GM18870 (cell line): Measurements from ENCODE around the gene TMEM203.
"Not testable (repeated sequence)": the region's sequence is repeated elsewhere in the genome, so short reads cannot be mapped to it uniquely, and the experiment has no call there.

Experiments used
- ATAC-seq: cut with Tn5 transposase; IDR thresholded peaks from one replicate; pipeline ENCODE4 v1.9.1; 2021; ENCODE audit warnings: moderate library complexity; ENCODE audit not compliant: unreplicated experiment

TMEM203 gene

DNA sequence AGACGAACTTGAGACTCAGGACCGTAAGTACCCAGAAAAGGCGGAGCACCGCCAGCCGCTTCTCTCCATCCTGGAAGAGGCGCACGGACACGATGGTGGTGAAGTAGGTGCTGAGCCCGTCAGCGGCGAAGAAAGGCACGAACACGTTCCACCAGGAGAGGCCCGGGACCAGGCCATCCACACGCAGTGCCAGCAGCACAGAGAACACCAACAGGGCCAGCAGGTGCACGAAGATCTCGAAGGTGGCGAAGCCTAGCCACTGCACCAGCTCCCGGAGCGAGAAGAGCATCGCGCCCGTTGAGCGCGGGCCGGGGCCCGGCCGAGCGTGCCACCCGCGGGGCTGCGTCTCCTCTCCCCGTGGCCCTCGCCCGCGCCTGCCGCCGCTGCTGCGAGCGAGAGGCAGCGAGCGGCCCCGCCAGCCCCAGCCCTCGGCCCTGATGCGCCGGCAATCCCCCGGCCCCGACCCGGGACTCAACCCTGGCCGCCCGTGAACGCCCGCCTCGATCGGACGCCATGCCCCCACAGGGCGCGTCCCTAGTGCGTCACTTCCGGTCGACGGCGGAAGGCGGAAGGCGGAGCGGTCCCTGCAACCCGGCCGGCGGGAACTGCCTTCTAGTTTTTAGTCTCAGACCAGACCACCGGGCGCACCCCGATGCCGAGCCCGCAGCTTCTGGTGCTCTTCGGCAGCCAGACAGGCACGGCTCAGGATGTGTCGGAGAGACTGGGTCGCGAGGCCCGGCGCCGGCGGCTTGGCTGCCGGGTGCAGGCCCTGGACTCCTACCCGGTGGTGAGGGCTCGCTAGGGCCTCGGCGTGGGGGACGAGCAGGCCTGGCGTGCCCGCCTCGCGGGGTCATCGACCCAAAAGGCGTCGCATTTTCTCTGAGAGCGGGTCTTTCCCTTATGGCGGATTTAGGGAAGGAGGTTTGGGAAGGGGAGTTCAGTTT, at the start of gene TMEM203, which contains the start of gene NDOR1:
Gene TMEM203, minus strand, starts transcription at position 523 of the 944 bp plus-strand sequence. Its CDS starts 234 bp downstream, at position 289.
Gene NDOR1, plus strand, starts transcription at position 575 of the 944 bp plus-strand sequence. Its CDS starts 78 bp downstream, at position 653.
- no peak for ATAC-seq

DNA sequence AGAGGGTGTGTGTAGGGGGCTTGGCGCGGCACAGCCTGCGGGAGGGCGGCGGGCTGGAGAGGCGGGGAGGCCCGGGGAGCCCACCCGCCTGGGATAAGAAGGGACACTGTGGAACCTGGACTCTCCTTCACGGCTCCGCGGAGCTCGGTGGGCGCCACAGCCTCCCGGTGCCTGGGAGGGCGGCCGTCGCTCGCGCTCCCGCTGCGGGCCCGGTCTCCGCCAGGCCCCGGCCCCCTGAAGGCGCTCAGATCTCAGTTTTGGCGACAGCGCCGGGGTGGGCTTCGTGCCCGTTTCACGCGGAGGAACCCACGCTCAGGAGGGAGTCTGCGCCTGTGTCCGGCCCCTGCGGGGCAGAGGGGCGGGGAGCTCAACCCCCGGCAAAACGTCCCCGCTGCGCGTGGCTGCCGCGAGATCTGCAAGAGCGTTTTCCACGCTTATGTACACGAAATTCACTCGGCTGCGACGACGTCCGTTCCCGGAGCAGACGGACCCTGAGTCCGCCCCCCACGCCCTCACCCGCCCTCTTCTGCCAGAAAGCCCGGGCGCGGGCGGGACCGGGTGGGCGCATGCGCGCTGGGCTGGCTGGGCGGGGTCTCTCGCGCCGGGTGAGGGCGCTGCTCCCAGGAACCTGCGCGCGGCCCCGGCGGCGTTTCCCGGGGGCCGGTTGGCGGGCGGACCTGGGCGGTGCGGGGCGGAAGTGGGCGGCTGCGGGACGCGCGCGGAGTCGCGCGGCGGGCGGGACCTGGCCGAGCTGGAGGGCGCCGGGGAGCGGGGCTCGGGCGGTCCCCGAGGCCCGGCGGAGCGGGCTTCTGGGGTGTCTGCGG, 49.4 kb upstream of the TMEM203 start, which contains the start of gene NELFB:
Gene NELFB, plus strand, starts transcription at position 704 of the 824 bp plus-strand sequence.
- ATAC-seq: peak; percentile 45

DNA sequence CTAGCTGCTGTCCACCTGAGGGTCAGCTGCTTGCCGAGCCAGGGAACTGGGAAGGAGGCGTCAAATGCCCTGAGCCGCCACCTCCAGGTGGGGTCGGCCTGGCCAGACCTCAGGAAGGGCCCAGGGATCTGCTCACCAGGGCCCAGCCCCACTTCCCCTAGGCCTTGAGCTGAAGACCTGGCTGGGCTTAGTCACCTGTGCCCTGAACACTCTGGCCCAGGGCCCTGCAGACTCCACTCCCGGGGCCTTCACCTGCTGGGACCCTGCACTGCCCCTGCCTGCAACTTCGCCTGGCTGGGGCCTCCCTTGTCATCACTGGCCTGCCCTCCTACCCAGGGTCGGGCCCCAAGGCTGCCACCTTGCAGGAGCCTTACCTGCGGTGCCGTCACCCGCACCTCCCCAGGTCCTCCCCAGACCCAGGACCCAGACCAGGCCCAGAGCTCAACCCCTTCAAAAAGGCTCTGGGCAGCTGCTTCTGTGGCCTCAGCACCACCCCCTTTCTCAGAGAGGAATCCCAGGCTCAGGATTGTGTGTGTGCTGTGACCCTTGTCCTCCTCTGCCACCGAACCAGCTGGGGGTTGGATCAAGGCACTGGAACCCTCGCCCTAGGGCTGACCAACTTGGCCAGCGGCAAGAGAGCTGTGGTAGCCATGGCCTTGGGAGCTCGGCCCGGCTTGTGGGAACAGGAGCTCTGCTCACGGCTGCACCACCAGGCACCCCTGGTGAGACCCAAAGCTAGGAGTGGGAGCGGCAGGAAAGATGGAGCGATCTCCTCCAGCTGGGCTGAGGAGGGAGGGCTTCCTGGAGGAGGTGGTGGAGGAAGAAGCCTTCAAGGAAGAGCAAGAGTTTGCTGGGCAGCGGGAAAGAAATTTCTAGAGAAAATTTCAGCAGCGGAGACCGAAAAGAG, 48.5 kb upstream of the TMEM203 start:
- no peak for ATAC-seq

DNA sequence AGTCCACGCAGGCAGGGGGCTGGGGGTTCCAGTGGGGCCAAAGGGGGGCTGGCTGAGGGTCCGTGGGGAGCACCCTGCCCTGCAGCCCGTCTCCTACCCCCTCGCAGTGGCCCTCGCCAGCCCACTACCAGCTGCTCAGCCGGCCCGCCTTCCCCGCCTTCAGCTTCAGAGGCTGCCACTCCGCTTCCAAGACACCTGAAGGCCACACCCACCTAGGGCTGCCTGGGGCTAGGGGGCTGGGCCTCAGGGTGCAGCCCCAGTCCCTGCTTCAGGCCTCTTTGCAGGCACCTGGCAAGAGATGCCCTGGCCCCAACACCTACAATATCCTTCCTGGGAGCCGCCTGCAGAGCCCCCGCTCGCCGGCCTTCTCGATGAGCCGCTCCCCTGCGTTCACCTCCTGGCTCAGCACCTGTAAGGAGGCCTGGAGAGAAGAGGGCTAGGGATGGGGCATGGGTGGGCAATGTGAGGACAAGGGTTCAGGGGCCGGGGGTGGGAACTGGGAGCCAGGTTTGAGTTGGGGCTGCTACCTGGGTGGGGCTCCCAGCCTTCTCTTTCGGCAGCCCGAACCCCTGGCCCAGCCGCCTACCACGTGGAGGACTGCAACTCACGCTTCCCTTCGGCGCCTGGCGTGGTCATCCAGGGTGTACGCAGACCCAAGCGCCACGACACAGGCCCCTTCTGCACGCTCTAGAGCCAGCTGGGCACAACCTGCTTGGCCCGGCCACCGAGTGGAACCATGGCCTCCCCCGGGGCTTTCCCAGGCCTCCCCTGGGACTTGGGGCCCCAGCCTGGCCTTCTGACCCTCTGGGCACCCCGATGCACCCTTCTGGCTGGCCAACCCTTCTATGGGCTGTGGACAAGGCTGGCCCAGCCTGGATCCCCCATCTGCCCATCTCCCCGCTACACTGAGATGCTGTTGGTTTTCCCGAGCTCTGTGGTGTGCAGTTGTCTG, 47.4 kb upstream of the TMEM203 start:
- ATAC-seq: no peak

GRCh38 chr9:137251490-137252268, 46.2 kb upstream of the TMEM203 start:
- ATAC-seq: no peak

GRCh38 chr9:137251194-137251461, 45.7 kb upstream of the TMEM203 start, which contains the start of gene STPG3:
Gene STPG3 (plus strand): TSS chr9:137251286. CDS start chr9:137251287, 1 bp downstream.
- ATAC-seq: no peak

DNA sequence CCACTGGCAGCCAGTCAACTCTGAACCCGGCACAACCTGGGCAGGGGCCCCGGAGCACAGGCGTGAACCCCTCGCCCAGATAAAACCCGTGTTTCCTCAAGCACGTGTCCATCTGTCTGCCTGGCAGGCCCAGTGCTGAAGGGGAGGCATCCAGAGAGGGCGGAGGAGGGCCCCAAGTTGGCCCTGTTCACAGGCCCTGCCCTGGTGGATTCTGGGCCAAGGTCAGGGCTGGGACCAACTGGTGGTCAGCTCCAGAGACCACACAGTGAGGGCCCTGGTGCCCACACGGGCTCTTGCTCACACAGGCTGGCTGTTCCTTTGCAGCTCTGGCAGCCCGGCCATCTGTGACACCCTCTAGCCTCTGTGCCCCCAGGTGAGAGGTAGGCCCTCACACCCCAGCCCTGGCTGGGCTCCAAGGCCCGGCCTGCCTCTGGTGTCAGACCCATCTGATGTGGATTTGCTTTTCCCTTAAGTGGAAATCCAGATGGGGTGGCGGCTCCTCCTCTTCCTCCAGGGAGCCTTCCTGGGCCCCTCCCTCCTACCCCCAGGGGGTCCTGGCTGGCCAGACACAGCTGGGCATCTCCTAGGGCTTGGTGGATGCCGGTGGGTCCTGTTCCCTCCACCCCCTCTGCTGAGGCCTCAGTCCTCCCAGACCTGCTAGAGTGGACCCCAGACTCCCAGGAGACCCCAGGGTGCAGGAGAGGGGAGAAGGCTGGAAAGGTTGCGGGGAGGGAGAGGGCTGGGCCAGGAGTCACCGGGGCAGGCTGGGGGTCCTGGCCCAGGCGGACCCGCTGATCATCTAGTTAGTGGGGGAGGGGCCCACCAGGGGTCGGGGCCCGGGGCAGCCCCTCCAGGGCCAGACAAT, 45.1 kb upstream of the TMEM203 start:
- no peak for ATAC-seq

- no peak for ATAC-seq
Observed at GRCh38 chr9:137247916-137248175, 42.4 kb upstream of the TMEM203 start.

DNA sequence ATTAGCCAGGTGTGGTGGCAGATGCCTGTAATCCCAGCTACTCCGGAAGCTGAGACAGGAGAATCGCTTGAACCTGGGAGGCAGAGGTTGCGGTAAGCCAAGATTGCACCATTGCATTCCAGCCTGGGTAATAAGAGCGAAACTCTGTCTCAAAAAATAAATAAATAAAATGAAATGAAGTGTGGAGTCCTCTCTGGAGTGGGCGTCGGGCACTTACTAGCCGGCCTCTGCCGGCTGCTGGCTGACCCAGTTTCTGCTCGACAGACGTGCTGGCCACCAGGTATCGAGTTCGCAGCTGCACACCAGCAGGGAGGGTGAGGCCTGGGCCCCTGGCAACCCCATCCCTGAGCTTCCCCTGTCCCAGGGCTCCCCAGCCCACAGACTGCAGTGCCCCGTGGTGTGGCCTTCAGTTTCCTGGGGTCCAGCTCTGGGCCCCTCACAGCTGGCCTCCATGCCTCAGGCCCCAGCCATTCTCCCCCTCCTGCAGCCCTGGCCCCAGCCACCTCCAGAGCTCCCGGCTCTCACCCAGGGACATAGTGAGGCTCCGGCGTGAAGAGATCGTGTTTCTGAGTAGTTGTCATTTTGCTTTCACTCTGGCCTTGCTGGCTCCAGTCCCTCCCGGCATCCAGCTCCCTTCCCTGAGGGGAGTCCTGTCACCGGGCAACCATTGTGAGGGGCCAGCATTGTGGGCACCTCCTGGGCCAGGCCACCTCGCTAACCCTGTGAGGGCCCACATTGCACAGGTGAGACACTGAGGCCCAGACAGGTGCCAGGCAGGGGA, 41.9 kb upstream of the TMEM203 start:
- no peak for ATAC-seq

GRCh38 chr9:137245450-137246421, 40.3 kb upstream of the TMEM203 start:
- no peak for ATAC-seq

DNA sequence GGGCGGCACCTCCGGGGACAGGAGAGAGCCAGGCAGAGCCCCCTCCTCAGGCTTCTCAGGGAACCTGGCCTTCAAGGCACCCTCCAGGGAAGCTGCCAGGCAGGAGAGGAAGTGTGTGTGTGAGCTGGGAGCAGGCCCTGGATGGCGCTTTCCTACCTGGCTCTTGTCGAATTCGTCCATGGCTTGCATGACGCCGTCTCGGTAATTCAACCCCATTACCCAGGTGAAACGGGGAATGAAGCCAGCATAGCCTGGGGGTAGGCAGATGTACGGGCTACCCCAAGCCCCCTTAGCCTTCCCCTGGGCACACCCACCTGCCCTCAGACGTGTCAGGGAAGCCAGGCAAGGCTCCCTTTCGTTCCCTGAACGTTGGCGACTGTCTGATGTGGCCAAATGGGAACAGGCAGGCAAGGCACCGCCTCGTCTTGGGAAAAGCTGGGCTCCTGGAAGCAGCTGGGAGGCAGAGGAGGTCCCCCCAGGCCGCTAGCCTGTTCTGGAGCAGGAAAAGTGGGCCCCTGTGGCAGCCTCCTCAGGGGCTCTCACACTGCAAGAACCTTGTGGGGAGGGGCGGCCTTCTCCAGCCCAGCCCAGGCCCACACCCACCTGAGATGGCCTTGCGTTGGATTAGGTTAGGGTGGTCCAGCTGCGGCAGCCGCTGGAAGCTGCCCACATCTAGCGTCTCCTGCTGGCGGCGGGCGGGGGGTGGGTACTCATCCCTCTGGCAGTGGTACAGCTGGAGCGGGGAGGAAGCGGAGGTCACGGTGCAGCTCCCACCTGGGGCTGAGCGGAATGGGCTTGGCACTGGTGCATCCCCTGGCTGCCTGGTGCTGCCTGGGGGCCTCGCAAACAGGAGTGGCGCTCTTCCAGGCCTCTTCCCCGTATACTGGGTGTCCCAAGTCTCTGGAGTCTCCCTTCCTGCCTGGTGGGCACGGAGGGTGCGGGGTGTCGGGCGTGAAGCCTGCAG, 39.3 kb upstream of the TMEM203 start:
- ATAC-seq: no peak

DNA sequence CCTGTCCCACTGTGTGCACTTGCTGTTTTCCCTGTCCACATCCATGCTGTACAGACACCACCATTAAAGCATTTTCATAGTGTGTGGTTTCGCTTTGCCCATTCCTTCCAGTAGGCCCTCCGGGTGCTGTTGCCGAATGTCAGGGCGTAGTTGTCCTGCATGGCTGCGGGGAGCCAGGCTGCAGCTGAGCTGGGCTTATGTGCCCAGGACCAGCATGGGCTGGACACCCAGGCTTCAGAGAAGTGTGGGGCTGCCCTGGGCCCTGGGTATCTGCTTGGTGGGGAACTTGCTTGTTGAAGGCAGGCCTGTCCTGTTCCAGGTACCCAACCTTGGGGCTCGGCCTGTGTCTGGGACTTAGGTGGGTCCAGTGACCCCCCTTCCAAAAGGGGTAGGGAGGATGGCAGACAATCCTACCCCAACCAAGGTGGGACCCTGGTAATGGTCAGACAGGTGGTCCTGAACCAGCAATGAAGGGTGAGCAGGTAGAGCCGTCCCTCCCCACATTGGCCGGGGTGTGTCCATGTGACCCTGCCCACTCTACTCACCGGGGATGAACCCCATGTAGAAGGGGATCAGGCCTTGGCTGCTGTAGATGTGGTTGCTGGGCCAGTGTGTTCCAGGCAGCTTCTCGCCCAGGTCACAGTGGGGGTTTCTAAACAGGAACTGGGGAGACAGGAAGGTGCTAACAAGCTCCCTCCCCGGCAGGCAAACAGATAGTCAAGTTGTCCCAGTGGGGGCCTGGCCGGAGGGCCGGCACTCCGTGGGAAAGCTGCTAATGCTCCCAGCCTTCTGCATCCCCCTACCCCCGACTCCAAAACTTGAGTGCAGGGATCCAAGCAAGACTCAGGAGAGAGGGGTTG, 38.4 kb upstream of the TMEM203 start:
- ATAC-seq: no peak

- ATAC-seq: not testable (repeated sequence)
Observed at GRCh38 chr9:137243266-137243625, 37.8 kb upstream of the TMEM203 start.
